Measurements from ENCODE around the gene COG3.

DNA sequence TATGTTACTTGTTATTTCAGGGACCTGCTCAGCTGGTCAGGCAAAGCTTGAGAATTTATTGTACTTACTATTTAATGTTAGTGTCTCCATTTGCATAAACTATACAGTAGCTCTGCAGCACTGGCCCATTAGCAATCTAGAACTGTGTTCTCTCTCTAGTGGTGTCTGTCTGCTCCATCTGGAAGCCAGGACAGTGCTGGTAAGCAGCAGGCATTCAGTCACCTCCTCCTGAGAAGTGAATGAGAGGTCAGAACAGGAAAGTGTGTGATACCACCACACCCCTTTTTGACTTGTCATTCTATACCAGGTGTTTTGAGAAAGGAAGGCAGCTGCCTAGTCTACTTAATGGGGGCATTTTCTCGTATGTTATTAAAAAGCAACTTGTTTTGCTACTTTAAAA, 3.9 kb downstream of the COG3 start:
- no peak for TF ChIP-seq POLR2A (IDR thresholded peaks at IDR 0.05)
- TF ChIP-seq, protein P1, sequence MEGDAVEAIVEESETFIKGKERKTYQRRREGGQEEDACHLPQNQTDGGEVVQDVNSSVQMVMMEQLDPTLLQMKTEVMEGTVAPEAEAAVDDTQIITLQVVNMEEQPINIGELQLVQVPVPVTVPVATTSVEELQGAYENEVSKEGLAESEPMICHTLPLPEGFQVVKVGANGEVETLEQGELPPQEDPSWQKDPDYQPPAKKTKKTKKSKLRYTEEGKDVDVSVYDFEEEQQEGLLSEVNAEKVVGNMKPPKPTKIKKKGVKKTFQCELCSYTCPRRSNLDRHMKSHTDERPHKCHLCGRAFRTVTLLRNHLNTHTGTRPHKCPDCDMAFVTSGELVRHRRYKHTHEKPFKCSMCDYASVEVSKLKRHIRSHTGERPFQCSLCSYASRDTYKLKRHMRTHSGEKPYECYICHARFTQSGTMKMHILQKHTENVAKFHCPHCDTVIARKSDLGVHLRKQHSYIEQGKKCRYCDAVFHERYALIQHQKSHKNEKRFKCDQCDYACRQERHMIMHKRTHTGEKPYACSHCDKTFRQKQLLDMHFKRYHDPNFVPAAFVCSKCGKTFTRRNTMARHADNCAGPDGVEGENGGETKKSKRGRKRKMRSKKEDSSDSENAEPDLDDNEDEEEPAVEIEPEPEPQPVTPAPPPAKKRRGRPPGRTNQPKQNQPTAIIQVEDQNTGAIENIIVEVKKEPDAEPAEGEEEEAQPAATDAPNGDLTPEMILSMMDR (IDR thresholded peaks at IDR 0.05): no peak
